ENCODE measurements around the gene BANP. TPM values are rescaled to one million over a fixed set of nuclear protein-coding genes. Genes with fewer than 3 reads are reported as not detected.
"Not testable (repeated sequence)": the region's sequence is repeated elsewhere in the genome, so short reads cannot be mapped to it uniquely, and the experiment has no call there.

The BANP gene
- total and polyA plus RNA-seq, 12 donors: 6.1 to 20.4 (median 13.5) TPM

DNA sequence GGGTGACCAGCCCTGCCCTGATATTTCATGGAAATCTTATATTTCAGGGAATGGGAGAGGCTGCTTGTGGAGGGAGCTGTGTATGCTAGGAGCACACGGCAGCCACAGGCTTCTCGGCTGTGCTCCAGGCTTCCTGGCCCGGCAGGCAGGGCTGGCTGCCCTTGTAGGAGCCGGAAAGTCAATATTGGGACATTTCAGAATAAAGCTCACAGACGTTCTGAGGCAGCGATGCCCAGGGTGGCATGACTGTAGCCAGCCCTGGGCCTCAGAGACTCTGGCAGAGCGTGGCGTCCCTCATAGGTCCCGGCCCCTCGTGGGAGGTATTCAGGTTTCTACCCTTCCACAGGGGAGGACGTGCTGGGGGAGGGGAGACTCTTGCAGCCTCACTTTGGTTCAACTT lies 65.7 kb downstream of the BANP start:
- WGBS, 2 donors: 95% methylated on average over 11 of the region's 11 CpGs
- Histone ChIP-seq H3K36me3 (peaks cover 0 to 35% (median 0%) of the 10 kb centered on the region in 9 donors), H3K27me3 (no peaks in the 10 kb centered on the region), H3K27ac (no peak overlapping the region), H3K4me1 (peaks cover 0 to 6% (median 0%) of the 10 kb centered on the region in 9 donors), H3K4me3 (no peak overlapping the region), H3K9me3 (no peaks in the 10 kb centered on the region)
- intact Hi-C loops (cut with DNase I): no loop called here
- TF ChIP-seq, protein P1, sequence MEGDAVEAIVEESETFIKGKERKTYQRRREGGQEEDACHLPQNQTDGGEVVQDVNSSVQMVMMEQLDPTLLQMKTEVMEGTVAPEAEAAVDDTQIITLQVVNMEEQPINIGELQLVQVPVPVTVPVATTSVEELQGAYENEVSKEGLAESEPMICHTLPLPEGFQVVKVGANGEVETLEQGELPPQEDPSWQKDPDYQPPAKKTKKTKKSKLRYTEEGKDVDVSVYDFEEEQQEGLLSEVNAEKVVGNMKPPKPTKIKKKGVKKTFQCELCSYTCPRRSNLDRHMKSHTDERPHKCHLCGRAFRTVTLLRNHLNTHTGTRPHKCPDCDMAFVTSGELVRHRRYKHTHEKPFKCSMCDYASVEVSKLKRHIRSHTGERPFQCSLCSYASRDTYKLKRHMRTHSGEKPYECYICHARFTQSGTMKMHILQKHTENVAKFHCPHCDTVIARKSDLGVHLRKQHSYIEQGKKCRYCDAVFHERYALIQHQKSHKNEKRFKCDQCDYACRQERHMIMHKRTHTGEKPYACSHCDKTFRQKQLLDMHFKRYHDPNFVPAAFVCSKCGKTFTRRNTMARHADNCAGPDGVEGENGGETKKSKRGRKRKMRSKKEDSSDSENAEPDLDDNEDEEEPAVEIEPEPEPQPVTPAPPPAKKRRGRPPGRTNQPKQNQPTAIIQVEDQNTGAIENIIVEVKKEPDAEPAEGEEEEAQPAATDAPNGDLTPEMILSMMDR (IDR thresholded peaks at IDR 0.05): no peak
- DNase-seq (no peak), ATAC-seq (no peak)

DNA sequence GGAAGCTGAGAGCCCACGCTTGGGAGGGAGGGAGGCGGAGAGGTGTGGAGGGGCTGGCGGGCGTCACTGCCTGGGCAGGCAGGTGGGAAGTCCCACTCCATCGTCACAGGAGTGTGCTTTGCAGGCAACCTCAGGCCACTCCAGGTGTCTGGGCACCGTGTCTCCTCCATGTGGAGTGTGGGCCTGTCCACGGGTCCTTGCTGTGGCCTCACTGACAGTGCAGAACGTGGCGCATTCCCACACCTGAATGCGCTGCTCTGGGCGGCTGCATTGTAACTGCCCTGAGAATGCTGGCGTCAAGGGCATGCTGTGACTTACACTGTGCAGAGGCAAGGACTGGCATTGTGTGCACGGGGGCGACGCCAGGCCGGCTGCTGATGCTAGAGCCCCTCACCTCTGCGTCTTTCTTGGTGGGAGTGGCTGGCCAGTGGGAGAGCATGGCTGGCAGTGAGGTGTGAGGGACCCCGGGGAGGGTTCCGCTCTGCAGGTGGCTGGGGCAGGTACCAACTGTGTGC lies 66.4 kb downstream of the BANP start:
- DNase-seq: no peak
- peaks cover 0 to 34% (median 6%) of the 10 kb centered on the region in 9 donors for H3K36me3 ChIP-seq
- TF ChIP-seq, protein P1 (IDR thresholded peaks at IDR 0.05): no peak
- 91 to 93% methylated on average over 19 of the region's 19 CpGs for WGBS, 2 donors
- no peak overlapping the region for H3K27ac ChIP-seq
- intact Hi-C loops (cut with DNase I): no loop called here
- no peak overlapping the region for H3K4me3 ChIP-seq
- H3K27me3 ChIP-seq: no peaks in the 10 kb centered on the region
- H3K9me3 ChIP-seq: no peaks in the 10 kb centered on the region
- ATAC-seq: no peak
- H3K4me1 ChIP-seq: peaks cover 0 to 6% (median 0%) of the 10 kb centered on the region in 9 donors

DNA sequence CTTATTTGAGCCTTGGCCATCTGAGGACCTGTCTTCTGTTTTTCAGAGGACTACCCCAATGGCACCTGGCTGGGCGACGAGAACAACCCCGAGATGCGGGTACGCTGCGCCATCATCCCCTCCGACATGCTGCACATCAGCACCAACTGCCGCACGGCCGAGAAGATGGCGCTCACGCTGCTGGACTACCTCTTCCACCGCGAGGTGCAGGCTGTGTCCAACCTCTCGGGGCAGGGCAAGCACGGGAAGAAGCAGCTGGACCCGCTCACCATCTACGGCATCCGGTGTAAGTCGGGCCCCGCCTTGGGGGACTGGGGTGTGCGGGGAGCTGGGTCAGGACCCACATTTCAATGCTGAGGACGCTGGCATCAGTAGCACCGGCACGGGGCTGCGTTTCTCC lies 67.1 kb downstream of the BANP start:
- 96 to 98% methylated on average over 26 of the region's 26 CpGs for WGBS, 2 donors
- H3K4me3 ChIP-seq; H3K4me1 ChIP-seq; H3K27ac ChIP-seq; H3K27me3 ChIP-seq; ATAC-seq; intact Hi-C loops (cut with DNase I); DNase-seq; H3K9me3 ChIP-seq: not testable (repeated sequence)
- peaks cover 0 to 33% (median 6%) of the 10 kb centered on the region in 9 donors for H3K36me3 ChIP-seq

DNA sequence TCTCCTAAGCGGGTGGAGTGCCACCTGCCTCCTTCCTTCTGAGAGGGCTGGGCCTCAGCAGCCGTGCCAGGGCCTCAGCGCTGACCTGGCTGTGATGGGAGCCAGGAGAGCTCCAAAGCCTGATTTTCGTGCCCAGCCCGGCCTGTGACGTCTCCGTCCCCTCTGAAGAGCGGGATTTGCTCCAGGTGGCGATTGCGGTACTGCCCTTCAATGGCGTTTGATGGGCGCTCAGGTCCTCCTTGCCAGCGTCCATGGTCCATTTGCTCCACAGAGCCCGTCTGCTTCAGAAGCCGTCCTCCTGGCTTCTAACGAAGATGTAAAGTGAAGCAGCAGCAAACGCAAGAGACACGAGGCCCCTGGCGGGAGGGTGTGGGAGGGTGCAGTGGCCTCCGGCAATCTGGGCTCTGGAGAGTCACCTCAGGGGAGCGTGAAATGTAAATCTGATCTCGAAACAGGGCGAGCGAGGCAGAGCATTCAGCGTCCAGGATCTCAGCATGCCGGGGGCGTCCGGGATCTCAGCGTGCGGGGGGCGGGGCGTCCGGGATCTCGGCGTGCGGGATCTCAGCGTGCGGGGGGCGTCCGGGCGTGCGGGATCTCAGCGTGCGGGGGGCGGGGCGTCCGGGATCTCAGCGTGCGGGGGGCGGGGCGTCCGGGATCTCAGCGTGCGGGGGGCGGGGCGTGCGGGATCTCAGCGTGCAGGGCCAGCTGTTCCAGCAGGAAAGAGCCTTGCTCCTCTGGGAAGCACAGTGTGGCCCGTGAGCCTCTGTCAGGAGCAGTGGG lies 68.0 kb downstream of the BANP start:
- H3K27ac ChIP-seq; H3K4me3 ChIP-seq; intact Hi-C loops (cut with DNase I); H3K4me1 ChIP-seq; H3K27me3 ChIP-seq; H3K9me3 ChIP-seq; DNase-seq: not testable (repeated sequence)
- peaks cover 0 to 37% (median 6%) of the 10 kb centered on the region in 9 donors for H3K36me3 ChIP-seq
- WGBS, 2 donors: 53 to 81% methylated on average over 47 to 49 of the region's 59 CpGs
- peak in 2 of 8 donors; percentile 39 to 59 for ATAC-seq

DNA sequence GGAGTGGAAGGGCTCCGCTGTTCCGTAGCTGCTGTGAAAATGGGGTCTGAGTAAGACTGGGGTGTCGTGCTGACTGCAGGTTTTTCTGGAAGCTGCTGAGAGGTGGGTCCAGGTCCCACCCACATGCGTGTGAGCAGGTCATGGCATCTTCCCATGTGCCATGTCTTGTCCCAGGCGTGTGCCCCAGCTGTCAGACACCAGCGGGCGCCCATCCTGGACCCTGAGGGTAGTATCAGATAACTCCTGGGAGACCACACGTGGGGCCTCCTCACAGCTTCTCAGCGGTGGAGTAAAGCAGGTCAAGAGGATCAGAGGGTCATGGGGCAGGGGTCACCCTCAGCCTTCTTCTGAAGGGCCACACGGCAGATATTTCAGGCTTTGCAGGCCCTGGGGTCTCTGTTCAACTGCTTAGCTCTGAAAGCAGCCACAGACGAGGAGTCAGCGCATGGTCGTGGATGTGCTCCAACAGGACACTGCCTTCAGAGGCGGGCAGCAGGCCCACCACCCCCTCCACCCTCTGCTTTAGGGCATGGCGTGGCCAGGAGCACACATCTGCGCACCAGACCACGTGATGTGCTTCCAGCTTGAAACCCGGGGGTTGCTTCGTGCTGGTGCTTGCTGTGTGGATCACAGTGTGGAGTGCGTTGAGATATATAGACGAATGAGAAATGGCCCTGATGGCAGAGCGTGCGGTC lies 68.7 kb downstream of the BANP start:
- Histone ChIP-seq H3K27ac (no peak overlapping the region), H3K27me3 (no peaks in the 10 kb centered on the region), H3K4me3 (no peak overlapping the region), H3K36me3 (peaks cover 0 to 40% (median 6%) of the 10 kb centered on the region in 9 donors), H3K9me3 (no peaks in the 10 kb centered on the region), H3K4me1 (peaks cover 0 to 10% (median 4%) of the 10 kb centered on the region in 9 donors)
- no peak for DNase-seq
- TF ChIP-seq, protein P1 (IDR thresholded peaks at IDR 0.05): no peak
- intact Hi-C loops (cut with DNase I): no loop called here
- ATAC-seq: no peak
- 91 to 93% methylated on average over 23 of the region's 23 CpGs for WGBS, 2 donors
